NCI-H1436 treated with DMSO at 0.1 percent for 48 hours (cell line): ENCODE data around the gene MEI1.

Experiments used
- DNase-seq: peaks from one replicate; lab custom pipeline; 2025; lab: John Stamatoyannopoulos, UW

MEI1 gene

DNA sequence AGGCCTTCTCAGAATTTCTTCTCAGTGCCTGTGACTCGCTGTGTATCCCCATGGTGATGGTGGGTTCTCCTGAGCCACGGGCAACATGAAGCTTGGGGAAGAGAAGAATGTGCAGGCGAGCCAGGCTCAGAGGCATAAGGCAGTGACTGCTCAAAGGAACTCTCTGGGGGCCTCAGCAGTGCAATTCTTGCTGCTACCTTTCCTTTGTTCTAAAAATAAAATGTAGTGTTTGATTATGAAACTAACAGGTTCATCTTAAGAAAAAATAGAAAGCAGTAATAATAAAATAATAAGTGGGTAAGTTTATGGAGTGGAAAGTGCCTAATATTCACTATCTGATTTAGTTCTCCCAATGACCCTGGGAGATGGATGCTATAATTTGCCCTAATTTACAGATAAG lies 46.7 kb downstream of the MEI1 start:
- DNase-seq: no peak

DNA sequence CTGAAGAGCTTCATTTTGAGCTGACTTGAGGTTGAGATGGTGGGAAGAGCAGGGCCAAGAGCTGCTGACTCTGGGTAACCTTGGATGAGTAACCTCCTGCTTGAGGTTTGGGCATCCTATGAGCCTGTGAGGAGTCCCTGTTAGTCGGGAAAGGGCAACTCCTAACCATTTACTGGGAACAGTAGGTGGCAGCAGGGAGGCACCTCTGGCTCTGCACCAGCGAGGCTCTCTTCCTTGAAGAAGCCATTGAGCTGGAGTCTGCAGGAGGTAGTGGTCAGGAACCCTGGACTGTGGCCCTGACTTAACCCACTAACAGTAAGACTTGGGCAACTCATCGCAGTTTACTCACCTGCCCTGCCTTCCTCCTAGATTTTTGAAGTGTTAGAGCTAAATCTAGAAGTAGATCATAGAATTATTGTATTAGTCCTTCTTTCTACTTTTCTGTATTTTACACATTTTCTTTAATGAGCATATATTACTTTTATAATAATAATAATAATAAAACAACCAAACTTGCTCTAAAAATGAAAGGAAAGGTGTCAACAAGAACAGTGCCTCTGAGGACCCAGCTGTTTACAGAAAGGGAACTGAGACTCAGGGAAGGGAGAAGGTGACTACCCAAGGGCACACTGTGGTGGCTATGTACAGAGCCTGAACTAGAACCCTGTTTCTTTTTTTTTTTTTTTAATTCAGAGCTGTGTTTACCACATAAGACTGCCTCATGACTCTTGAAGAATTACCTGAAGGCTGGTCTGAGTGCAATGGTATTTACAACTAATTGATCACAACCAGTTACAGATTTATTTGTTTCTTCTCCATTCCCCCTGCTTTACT lies 47.5 kb downstream of the MEI1 start:
- peak; percentile 13 for DNase-seq

DNA sequence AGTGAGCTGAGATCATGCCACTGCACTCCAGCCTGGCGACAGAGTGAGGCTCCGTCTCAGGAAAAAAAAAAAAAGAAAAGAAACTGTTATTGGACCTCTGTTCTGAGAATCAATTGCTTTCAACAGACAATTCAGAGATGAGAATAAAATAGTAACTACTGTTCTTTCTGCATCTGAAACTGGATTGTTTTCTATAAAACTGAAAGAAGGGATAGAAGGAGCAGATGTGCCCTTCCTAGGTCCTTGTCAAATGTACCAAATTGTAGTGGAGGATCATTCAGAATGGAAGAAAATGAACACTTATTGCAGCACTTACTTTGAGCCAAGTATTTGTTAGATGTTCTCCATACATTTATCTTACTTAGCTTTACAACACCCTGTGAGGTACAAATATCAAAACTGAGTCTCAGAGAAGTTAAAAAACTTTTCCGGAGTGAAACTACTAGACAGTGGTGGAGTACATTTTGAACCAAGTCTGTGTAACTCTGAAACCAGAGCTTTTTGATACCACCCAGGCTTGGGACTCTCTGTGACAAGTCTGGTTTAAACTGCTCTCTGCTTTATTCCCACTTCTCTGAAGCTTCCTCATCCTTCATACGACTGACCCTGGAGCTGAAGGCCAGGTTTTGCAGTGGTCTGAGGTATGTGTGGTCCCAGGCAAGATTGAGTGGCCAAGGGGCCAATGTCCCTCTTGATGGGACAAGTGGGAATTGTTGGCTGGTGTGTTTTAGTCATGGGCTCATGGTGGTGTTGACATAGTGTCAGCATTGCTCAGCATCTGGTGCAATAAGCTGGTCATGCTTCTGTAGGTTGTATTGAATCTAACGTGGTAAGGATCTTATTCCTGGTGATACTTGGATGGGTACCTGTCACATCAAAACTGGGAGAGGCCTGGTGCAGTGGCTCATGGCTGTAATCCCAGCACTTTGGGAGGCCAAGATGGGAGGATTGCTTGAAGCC lies 53.0 kb downstream of the MEI1 start:
- no peak for DNase-seq

DNA sequence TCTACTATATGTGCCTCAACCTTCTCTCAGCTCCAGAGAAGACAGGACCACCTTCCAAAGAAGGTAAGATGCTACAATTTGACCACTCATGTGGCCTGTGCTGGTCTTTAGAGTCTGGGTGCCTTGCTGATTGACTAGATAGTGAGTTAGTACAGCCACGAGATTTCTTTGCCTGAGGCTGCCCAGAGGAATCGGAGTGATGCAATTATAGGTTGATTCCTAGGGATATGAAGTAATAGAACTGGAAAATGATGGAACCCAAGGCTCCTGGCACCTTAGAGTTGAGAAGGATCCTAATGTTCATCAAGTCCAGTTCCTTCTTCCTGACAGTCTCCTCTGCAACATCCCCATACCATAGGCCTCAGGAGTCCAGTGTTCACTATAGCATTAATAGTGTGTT lies 54.7 kb downstream of the MEI1 start:
- DNase-seq: no peak

DNA sequence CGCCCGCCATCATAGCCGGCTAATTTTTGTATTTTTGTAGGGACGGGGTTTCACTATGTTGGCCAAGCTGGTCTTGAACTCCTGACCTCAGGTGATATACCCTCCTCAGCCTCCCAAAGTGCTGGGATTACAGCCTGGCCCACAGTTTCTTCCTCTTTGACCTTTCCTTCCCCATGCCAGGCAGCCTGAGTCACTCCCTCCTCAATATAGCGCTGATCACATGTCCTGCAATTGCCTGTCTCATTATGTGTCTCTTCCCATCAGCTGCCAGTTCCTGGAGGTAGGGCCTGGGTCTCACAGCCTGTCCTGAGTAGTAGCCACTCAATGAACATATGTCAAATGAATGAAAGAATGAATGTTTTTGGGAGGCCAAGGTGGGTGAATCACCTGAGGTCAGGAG lies 58.2 kb downstream of the MEI1 start:
- no peak for DNase-seq

DNA sequence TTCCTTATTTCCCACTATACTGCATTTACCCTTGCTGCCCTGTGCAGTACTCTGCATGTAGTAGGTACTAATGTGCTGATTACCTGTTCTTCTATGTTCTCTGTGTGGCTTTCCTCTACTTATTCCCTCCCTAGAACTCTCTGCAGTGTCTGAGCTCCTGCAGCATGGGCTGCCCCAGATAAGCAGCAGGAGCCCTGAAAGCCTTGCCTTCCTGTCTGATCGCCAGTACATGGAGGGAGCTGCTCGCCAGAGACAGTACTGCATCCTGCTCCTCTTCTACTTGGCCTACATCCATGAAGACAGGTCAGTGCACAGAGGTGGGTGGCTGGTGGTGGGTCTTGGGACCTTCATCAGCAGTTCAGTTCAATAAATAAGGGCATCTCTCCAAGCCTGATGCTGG lies 58.9 kb downstream of the MEI1 start:
- DNase-seq: no peak

DNA sequence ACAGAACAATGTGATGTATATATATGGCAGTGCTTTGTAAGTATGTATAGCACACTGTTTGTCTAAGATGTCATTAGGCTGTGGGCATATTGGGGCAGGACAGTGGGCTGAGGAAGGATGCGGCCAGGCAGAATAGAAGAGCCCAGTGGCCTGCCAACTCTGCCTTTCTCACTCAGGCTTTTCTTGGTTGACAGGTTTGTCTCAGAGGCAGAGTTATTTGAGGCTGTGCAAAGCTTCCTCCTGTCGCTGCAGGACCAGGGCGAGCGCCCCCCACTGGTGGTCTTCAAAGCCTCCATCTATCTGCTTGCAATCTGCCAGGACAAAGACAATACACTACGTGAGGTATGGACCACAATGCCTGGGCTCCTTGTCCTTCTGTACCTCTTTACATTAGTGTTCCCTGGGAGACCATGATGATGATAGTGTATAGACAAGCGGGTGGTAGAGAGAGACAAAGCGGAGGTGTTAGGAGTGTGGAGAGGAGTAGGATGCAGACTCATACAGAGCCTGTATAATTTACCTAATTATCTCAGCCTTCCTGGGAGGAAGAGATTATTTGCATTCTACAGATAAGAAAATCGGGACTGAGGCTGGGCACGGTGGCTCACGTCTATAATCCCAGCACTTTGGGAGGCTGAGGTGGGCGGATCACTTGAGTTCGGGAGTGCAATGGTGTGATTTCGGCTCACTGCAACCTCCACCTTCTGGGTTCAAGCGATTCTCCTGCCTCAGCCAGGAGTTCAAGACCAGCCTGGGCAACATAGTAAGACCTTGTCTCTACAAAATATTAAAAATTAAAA lies 63.9 kb downstream of the MEI1 start:
- DNase-seq: no peak

DNA sequence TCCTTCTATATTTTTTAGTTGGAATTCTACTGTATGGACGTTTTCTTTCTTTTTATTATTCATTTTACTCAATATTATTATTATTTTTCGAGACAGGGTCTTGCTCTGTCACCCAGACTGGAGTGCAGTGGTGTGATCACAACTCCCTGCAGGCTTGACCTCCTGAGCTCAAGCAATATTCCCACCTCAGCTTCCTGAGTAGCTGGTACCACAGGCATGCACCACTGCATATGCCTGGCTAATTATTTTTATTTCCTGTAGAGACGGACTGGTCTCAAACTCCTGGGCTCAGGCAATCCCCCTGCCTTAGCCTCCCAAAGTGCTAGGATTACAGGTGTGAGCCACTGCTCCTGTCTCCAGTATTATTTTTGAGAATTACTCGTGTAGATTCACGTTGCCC lies 67.2 kb downstream of the MEI1 start:
- DNase-seq: no peak

DNA sequence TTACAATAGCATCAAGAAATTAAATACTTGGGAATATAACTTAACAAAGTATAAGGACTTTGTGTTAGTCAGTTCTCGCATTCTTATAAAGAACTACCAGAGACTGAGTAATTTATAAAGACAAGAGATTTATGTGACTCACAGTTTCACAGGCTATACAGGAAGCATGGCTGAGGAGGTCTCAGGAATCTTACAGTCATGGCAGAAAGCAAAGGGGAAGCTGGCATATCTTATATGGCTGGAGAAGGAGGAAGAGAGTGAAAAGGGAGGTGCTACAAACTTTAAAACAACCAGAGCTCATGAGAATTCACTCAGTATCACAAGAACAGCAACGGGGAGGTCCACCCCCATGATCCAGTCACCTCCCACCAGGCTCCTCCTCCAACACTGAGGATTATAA lies 69.1 kb downstream of the MEI1 start:
- no peak for DNase-seq

DNA sequence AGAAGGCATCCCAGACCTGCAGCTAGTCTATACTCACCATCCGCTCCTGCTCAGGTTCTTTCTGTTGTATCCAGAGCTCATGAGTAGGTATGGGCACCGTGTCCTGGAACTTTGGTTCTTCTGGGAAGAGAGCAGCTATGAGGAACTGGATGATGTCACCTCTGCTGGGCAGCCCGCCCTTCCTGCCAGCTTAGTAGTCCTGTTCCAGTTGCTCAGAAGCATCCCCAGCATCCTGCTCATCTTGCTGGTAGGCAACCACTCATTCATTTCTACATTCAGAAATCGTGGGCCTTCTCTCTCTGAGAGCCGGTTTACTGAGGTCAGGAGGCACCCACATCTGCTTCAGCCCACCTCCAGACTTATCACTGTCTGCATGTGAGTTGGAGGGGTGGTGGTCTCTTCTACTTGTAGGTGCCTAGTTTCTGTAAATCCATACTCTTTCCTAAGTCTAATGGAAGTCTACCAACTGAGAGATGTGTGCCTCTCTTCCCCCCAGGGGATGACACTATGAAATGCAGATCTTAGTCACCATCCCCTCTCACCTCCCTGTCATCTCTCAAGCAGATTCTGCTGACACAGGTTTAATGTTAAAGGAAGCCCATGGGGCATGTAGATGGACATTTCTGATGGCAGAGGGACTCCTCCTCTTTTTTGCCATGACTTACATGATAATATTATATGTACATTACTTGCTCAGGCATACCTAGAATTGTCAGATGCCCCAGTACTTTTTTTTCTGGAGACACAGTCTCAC lies 71.6 kb downstream of the MEI1 start:
- no peak for DNase-seq

DNA sequence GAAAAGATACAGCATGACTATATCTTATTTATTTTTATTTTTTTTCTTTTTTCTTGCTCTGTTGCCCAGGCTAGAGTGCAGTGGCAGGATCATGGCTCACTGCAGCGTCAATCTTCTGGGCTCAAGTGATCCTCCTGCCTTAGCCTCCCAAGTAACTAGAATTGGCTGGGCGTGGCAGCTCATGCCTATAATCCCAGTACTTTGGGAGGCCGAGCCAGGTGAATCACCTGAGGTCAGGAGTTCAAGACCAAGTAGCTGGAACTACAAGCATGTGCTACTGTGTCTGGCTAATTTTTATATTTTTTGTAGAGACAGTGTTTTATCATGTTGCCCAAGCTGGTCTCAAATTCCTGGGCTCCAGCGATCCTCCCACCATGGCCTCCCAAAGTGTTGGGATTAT lies 72.9 kb downstream of the MEI1 start:
- no peak for DNase-seq

DNA sequence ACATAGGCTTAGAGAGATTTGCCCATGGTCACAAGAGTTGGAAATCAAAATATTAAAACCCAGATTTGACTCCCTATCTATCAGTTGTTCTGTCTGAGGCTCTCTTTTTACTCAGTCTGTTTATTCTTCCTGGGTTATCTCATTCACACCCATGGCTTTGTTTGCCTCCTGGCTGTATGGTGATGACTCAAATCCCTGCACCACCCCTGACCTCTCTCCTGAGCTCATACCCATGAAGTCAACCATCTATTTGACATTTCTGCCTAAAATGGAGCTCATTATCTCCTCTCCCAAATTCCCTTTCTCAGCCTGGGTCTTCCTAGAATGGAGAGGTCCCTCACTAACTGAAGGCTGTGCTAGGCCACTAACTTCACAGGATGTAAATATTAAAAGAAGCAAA lies 73.3 kb downstream of the MEI1 start:
- no peak for DNase-seq

DNA sequence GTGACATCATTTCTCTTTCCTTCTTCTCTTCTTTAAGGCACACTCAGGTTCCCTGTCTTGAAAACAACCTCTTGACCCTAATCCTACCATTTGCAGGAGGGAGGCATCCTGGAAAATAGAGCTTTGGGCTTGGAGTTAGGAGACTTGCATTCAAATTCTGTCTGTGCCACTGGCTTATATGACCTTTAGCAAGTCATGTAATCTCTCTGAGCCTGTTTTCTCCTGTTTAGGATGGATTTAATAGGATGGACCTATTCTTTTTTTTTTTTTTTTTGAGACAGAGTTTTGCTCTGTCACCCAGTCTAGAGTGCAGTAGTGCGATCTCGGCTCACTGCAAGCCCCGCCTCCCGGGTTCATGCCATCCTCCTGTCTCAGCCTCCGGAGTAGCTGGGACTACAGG lies 76.0 kb downstream of the MEI1 start:
- DNase-seq: no peak

DNA sequence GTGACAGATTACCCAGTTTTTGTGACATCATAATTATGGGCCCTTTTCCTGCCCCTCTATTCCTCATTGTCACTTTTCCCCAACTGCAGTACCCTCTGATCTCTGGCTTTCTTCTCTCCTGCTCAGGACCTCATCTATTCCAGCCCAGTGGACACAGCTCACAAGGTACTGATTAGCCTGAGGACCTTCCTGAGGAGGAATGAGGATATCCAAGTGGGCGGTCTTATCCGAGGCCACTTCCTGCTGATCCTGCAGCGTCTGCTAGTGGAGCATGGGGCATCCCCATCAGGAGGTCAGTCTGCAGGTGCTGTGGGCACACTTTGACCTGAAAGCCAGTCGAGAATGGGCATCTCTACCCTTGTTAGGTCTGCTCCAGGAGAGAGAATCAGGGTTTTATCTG lies 76.7 kb downstream of the MEI1 start:
- no peak for DNase-seq

DNA sequence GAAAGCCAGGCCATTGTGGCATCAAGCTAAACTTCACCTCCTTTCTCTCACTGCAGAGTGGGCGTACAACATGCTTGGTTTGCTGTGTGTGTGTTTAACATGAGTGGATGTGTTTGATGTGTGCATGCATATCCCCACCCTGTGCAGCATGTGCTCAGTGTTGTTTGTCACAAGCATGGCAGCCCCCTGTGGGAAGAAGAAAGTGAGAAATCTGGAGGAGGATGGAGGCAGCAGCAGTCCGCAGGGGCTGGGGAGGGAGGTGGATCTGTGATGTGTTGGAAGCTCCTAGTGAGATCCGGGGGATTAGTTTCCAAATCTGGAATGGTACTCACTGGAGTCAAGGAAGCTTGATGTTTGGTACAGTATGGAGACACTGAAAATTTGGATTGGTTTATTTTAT lies 77.1 kb downstream of the MEI1 start:
- no peak for DNase-seq

DNA sequence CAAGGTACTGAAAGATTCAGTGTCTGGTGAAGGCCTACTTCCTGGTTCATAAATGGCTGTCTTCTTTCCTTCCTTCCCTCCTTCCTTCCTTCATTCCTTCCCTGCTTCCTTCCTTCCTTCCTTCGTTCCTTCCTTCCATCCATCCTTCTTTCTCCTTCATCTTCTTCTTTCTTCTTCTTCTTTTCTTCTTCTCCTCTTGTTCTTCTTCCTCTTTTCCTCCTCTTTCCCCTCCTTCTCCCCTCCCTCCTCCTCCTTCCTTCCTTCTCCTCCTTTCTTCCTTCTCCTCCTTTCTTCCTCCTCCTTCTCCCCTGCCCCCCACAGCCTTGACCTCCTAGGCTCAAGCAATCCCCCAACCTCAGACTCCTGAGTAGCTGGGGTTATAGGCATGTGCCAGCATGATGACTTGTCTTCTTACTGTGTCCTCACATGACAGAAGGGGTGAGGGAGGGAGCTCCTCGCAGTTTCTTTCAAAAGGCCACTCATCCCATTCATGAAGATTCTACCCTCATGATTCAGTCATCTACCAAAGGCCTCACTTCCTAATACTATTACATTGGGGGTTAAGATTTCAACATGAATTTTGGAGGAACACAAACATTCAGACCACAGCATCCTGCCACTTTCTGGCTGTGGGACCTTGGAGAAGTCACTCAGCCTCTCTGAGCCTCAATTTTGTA lies 78.6 kb downstream of the MEI1 start:
- no peak for DNase-seq

DNA sequence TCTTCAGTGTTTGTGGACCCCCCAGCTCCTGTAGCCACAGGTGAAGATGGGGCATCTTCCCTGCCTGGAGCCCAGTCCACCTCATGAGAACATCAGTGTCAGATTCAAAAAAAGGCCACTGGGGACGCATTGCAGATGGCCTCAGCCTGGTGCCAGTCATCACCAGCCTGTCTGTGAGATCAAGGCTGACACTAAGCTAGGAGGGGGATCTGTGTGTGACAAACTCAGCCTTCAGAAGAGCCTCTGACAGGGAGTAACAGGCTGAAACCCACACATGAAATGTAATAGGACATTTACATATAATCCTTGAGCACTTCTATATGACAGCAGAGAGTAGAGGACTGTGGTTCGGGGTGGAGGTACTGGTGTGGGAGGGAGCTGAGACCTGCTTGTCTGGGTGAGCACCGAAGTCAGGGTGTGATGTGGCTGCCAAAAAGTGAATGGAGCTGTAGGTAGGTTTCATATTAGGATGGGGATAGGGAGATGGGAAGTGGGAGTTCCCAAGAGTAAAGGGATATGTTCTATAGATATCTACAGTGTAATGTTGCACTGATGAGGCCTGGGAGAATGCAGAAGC lies 80.7 kb downstream of the MEI1 start:
- DNase-seq: no peak

DNA sequence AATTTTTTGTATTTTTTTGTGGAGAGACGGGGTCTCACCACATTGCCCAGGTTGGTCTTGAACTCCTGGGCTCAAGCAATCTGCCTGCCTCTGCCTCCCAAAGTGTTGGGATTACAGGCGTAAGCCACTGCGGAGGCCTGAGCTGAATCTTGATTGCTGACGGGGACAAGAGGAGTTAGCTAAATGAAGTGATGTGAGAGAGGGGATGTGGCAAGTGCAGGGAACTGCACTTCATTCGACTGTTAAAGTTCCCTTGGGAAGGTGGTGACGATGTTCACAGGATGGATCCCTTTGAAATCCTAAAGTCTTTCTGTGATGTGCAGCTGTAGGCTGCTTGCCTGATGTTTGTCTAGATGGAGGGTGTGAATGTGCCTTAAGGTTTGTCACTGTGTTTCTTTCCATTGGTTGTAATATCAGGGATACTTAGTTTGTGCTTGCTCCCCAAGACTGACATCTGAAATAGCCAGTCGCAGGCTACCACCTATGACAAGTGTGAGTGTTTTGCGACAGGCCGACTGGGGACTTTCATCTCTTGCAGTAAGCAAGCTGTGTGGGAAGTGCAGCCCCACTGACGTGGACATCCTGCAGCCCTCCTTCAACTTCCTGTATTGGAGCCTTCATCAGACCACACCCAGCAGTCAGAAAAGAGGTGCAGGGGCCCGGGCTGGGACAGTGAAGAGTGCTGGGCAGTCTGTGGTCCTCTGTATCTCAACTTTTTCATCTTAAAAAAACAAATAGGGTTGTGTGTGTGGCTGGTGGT lies 81.6 kb downstream of the MEI1 start:
- no peak for DNase-seq

DNA sequence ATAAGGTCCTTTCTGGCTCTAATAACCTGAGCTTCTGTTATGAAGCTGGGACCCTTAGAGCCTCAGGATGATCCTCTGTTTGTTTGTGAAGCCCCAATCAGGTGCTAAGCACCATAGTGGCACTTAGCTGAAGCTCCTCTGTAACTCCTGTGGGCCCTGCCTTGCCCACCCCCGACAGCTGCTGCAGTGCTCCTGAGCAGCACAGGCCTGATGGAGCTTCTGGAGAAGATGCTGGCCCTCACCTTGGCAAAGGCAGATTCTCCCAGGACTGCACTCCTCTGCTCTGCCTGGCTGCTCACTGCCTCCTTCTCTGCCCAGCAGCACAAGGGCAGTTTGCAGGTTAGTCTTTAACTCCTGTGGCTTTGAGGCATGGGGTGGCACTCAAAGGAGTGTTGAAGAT lies 82.2 kb downstream of the MEI1 start:
- DNase-seq: no peak

DNA sequence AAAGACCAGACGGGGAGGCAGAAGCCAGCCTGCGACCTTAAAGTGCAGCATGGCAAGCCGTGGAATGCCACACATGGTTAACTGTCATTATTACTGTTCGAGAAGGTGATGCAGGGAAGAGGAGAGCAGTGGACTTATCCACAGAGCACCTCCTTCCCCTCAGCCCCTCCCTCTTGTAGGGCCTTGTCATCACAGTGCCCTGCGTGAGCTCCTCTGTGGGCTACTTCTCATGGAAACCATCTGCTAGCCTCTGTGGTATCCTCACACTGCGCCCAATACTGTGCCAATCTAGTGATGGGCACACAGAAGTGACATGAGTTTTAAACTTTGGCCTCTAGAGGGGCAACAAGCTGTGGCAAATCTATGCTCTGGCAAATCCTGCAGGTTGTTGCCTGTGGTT lies 83.0 kb downstream of the MEI1 start:
- no peak for DNase-seq
